NB4 (cell line): ENCODE data around the gene SPATA31D3.
"Not testable (repeated sequence)": the region's sequence is repeated elsewhere in the genome, so short reads cannot be mapped to it uniquely, and the experiment has no call there.

Experiments used
- CTCF ChIP-seq: IDR thresholded peaks from one replicate; pipeline ENCODE4 v1.5.1; 2012; ENCODE audit warnings: low read depth, low read length
- MAX ChIP-seq: IDR thresholded peaks from 2 replicates; pipeline ENCODE4 v1.6.1; 2011; ENCODE audit warnings: low read depth, low read length

DNA sequence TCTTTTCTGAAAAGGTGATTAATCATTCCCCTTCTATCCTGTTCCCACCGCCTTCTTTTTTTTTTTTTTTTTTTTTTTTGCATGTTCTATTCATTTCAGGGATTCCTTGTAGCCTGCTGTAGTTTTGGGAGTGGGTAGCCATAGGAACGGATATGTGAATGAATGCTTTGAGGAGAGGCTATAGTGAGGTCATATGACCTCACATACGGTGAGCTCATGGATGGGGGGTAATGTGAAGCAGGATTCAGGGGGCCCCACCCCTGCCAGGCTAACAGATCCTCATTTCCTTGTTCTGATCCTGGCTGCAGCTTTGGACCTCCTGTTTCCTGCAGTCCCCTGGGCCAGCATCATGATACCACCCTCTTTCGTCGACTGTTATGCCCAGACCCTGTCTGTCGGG lies 13.2 kb upstream of the SPATA31D3 start:
- TF ChIP-seq CTCF, MAX: not testable (repeated sequence)
